Neural cell (in vitro differentiated cells): ENCODE measurements around the gene TPSG1.

ENCODE experiments used
- EP300 ChIP-seq: fragments of 450-650 bp; conservative IDR thresholded peaks from 2 replicates; pipeline ENCODE4 v1.6.1; 2014; ENCODE audit warnings: antibody characterized with exemption, mild to moderate bottlenecking, moderate library complexity; ENCODE audit not compliant: poor library complexity, severe bottlenecking
- EZH2 ChIP-seq: fragments of 200-600, 300-800 bp; shearing (Covaris generic), sonication (generic); IDR thresholded peaks from 2 replicates; pipeline ENCODE4 v1.6.1; 2014; ENCODE audit warnings: antibody characterized with exemption, low read length, borderline replicate concordance, mild to moderate bottlenecking; ENCODE audit not compliant: insufficient read depth, poor library complexity, severe bottlenecking
- MXI1 ChIP-seq: fragments of 450-650 bp; conservative IDR thresholded peaks from 2 replicates; pipeline ENCODE4 v1.6.1; 2014; ENCODE audit warnings: antibody characterized with exemption, mild to moderate bottlenecking; ENCODE audit not compliant: poor library complexity, severe bottlenecking
- POLR2AphosphoS5 ChIP-seq: IDR thresholded peaks from 2 replicates; pipeline ENCODE4 v1.6.1; 2012
- TAF1 ChIP-seq: IDR thresholded peaks from 2 replicates; pipeline ENCODE4 v1.6.1; 2012; ENCODE audit warnings: low read depth
- TF ChIP-seq, protein P1 (sequence below): fragments of 450-650 bp; IDR thresholded peaks from 2 replicates; pipeline ENCODE4 v1.5.1; 2014; ENCODE audit warnings: antibody characterized with exemption, mild to moderate bottlenecking, moderate library complexity; ENCODE audit not compliant: poor library complexity, severe bottlenecking

DNA sequence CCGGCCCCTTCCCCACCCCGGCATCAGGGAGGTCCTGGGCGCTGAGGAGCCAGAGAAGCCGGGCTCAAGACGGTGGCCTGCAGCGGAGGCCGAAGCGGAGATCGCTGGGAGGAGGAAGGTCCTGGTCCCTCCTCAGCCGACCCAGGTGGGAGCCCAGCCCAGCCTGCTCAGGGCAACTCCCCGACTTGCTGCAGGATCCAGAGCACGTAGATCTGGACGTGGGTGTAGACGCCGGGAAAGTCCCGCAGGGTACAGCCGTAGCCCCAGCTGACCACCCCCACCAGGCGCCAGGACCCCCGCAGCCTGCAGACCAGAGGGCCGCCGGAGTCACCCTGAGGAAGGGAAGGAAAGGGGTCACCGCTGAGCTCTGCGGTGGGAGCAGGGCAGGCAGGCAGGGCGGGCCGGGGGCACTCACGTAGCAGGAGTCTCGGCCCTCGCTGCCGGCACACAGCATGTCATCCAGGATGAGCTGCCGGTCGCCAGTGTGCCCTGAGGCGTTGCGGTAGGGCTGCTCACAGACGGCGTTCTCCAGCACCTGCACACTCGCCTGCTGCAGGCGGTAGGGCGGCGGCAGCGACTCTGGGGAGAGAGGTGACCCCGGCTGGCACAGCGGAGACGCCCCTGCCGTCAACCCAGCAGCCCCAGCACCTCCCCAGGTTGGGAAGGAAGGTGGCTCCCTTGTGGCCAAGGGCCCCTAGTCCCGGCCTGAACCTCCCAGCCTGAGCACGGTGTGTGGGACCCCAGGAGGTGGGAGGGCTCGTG is 36.2 kb upstream of the TPSG1 start:
- TF ChIP-seq, protein P1, sequence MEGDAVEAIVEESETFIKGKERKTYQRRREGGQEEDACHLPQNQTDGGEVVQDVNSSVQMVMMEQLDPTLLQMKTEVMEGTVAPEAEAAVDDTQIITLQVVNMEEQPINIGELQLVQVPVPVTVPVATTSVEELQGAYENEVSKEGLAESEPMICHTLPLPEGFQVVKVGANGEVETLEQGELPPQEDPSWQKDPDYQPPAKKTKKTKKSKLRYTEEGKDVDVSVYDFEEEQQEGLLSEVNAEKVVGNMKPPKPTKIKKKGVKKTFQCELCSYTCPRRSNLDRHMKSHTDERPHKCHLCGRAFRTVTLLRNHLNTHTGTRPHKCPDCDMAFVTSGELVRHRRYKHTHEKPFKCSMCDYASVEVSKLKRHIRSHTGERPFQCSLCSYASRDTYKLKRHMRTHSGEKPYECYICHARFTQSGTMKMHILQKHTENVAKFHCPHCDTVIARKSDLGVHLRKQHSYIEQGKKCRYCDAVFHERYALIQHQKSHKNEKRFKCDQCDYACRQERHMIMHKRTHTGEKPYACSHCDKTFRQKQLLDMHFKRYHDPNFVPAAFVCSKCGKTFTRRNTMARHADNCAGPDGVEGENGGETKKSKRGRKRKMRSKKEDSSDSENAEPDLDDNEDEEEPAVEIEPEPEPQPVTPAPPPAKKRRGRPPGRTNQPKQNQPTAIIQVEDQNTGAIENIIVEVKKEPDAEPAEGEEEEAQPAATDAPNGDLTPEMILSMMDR: no peak
- no peak for TF ChIP-seq POLR2AphosphoS5
- no peak for TF ChIP-seq EP300
- no peak for TF ChIP-seq MXI1
- no peak for TF ChIP-seq EZH2
- TF ChIP-seq TAF1: no peak
